Embryonic facial prominence (tissue), 1 donor: ENCODE data around the gene ISCA1.

Experiments
- DNase-seq: peaks from one replicate; pipeline ENCODE4 v3.0.0-alpha.2; 2016; ENCODE audit errors: extremely low spot score

ISCA1 gene

GRCh38 chr9:86230858-86231257, 51.5 kb downstream of the ISCA1 start:
- DNase-seq = no peak

GRCh38 chr9:86222667-86223066, 59.7 kb downstream of the ISCA1 start:
- DNase-seq = no peak

- DNase-seq = no peak
These were observed 62.7 kb downstream of the ISCA1 start for GRCh38 chr9:86219606-86220005.

- no peak for DNase-seq
These were observed 65.1 kb downstream of the ISCA1 start for GRCh38 chr9:86217076-86217755.
